HG03460 (cell line): ENCODE results near the gene RNASEH2B.

Experiments
- ATAC-seq: cut with Tn5 transposase; IDR thresholded peaks from one replicate; pipeline ENCODE4 v1.9.1; 2021; ENCODE audit not compliant: unreplicated experiment

RNASEH2B gene

GRCh38 chr13:50909605-50910484 lies at the start of gene RNASEH2B:
Gene RNASEH2B (plus strand): TSS chr13:50909791. CDS start chr13:50910077, 286 bp downstream.
- peak; percentile 58 for ATAC-seq

GRCh38 chr13:50864492-50864891 lies 45.1 kb upstream of the RNASEH2B start:
- ATAC-seq, result no peak

- no peak for ATAC-seq
These were observed 42.6 kb upstream of the RNASEH2B start for GRCh38 chr13:50866817-50867636.

GRCh38 chr13:50867637-50867945 lies 42.0 kb upstream of the RNASEH2B start:
- ATAC-seq, result no peak

- no peak for ATAC-seq
These were observed 38.2 kb upstream of the RNASEH2B start for GRCh38 chr13:50871405-50871804.

- no peak for ATAC-seq
These were observed 36.1 kb upstream of the RNASEH2B start for GRCh38 chr13:50873467-50873866.

- no peak for ATAC-seq
These were observed 35.6 kb upstream of the RNASEH2B start for GRCh38 chr13:50873991-50874390.

GRCh38 chr13:50882816-50883435 lies 26.7 kb upstream of the RNASEH2B start:
- ATAC-seq, result no peak

- ATAC-seq, result no peak
These were observed 25.9 kb upstream of the RNASEH2B start for GRCh38 chr13:50883728-50884127.

GRCh38 chr13:50884265-50884664 lies 25.3 kb upstream of the RNASEH2B start:
- ATAC-seq, result no peak

GRCh38 chr13:50887151-50887550 lies 22.4 kb upstream of the RNASEH2B start:
- ATAC-seq, result no peak

- no peak for ATAC-seq
These were observed 21.2 kb upstream of the RNASEH2B start for GRCh38 chr13:50888362-50888761.

GRCh38 chr13:50889317-50889716 lies 20.3 kb upstream of the RNASEH2B start:
- ATAC-seq, result no peak

- no peak for ATAC-seq
These were observed 18.4 kb upstream of the RNASEH2B start for GRCh38 chr13:50891206-50891605.

GRCh38 chr13:50892210-50892944 lies 17.2 kb upstream of the RNASEH2B start:
- no peak for ATAC-seq

- ATAC-seq, result peak; percentile 79
These were observed 16.3 kb upstream of the RNASEH2B start for GRCh38 chr13:50893211-50893852.

GRCh38 chr13:50894012-50894411 lies 15.6 kb upstream of the RNASEH2B start:
- ATAC-seq, result no peak

GRCh38 chr13:50894504-50894903 lies 15.1 kb upstream of the RNASEH2B start:
- ATAC-seq, result no peak

GRCh38 chr13:50898338-50898737 lies 11.3 kb upstream of the RNASEH2B start:
- ATAC-seq, result no peak

- ATAC-seq, result no peak
These were observed 7.9 kb upstream of the RNASEH2B start for GRCh38 chr13:50901701-50902100.
